CD4-positive, alpha-beta T cell (primary cell): Measurements from ENCODE around the gene NACC2. TPM values are rescaled to one million over a fixed set of nuclear protein-coding genes. Genes with fewer than 3 reads are reported as not detected.

Source experiments
- ATAC-seq: fragments of 200-7000 bp; cut with Tn5 transposase; one replicate; pipeline ENCODE4 v1.10.0; 2022; ENCODE audit warnings: mild to moderate bottlenecking; ENCODE audit not compliant: poor library complexity
- CTCF ChIA-PET: fragments of 350-600 bp; sonication (Branson Sonifier 250); formaldehyde crosslinking; loops from one replicate; lab custom pipeline; 2021; ENCODE audit warnings: antibody characterized with exemption, inconsistent platforms; lab: Charles Lee
- POLR2A ChIA-PET: fragments of 350-600 bp; sonication (Branson Sonifier 250); formaldehyde crosslinking; loops from one replicate; lab custom pipeline; 2021; ENCODE audit warnings: antibody characterized with exemption, inconsistent platforms; lab: Charles Lee
- DNase-seq, 14 experiments: peaks; one replicate each; pipeline ENCODE4 v3.0.0-alpha.2; 2013 to 2020; ENCODE audit warnings: mixed read lengths in 2 of 14
- H3K27ac ChIP-seq, 2 donors: one replicate each; pipeline versions ENCODE4 v1.5.1 to v1.7.0; 2013; ENCODE audit warnings: low read length in 2 of 2, low read depth in 1 of 2, mild to moderate bottlenecking in 1 of 2
- H3K27me3 ChIP-seq, 2 experiments: 1 replicate in 1 of 2; 2 replicates in 1 of 2; pipeline versions ENCODE4 v1.6.1 to v1.7.0; 2013; ENCODE audit warnings: low read length in 2 of 2, control low read depth in 1 of 2, mild to moderate bottlenecking in 1 of 2, moderate library complexity in 1 of 2; ENCODE audit not compliant: insufficient read depth in 2 of 2, control insufficient read depth in 1 of 2
- H3K36me3 ChIP-seq: one replicate; pipeline ENCODE4 v1.6.1; 2013; ENCODE audit warnings: low read length, control low read depth; ENCODE audit not compliant: insufficient read depth
- H3K4me1 ChIP-seq: one replicate; pipeline ENCODE4 v1.6.1; 2013; ENCODE audit warnings: low read length, control low read depth; ENCODE audit not compliant: insufficient read depth
- H3K4me3 ChIP-seq: one replicate; pipeline ENCODE4 v1.5.1; 2013; ENCODE audit warnings: mild to moderate bottlenecking, low read length, moderate library complexity
- H3K9me3 ChIP-seq, 2 experiments: 1 replicate in 1 of 2; 2 replicates in 1 of 2; pipeline versions ENCODE4 v1.6.1 to v1.7.0; 2013; ENCODE audit warnings: low read length in 2 of 2, mild to moderate bottlenecking in 2 of 2, control low read depth in 1 of 2, moderate library complexity in 1 of 2; ENCODE audit not compliant: control insufficient read depth in 1 of 2, insufficient read depth in 1 of 2
- H3K27ac Mint-ChIP-seq: one replicate; pipeline ENCODE4 v1.8.0; 2020; ENCODE audit warnings: mixed read lengths
- H3K27me3 Mint-ChIP-seq: one replicate; pipeline ENCODE4 v1.8.0; 2021; ENCODE audit warnings: mixed read lengths
- H3K36me3 Mint-ChIP-seq: one replicate; pipeline ENCODE4 v1.8.0; 2021; ENCODE audit warnings: low read depth, mixed read lengths
- H3K4me1 Mint-ChIP-seq: one replicate; pipeline ENCODE4 v1.8.0; 2021; ENCODE audit warnings: low read depth, mixed read lengths
- H3K4me3 Mint-ChIP-seq: one replicate; pipeline ENCODE4 v1.8.0; 2020; ENCODE audit warnings: mild to moderate bottlenecking, mixed read lengths
- H3K9me3 Mint-ChIP-seq: one replicate; pipeline ENCODE4 v1.8.0; 2020; ENCODE audit warnings: mixed read lengths
- intact Hi-C, 2 experiments: fragments of 100-400 bp; cut with DNase I in 1 of 2; cut with micrococcal nuclease in 1 of 2; formaldehyde crosslinking; loops; one replicate each; pipeline versions ENCODE4 v1.15.1 to v1.9.0; 2023 to 2025; cut with DNase I, micrococcal nuclease
- total RNA-seq, 174 experiments: library from RNA in 2 of 174; stranded (reverse) in 2 of 174; gene quantifications; one replicate each; pipeline ENCODE4 v1.2.3 and lab custom pipeline; 2021 to 2026
- TF ChIP-seq, protein P1 (sequence below): fragments of 200-600 bp; IDR thresholded peaks from one replicate; pipeline ENCODE4 v1.8.0; 2022; ENCODE audit warnings: antibody characterized with exemption, mild to moderate bottlenecking

NACC2 gene
- total RNA-seq, 2 experiments from 2014 or later, result 2.1 to 2.7 TPM

DNA sequence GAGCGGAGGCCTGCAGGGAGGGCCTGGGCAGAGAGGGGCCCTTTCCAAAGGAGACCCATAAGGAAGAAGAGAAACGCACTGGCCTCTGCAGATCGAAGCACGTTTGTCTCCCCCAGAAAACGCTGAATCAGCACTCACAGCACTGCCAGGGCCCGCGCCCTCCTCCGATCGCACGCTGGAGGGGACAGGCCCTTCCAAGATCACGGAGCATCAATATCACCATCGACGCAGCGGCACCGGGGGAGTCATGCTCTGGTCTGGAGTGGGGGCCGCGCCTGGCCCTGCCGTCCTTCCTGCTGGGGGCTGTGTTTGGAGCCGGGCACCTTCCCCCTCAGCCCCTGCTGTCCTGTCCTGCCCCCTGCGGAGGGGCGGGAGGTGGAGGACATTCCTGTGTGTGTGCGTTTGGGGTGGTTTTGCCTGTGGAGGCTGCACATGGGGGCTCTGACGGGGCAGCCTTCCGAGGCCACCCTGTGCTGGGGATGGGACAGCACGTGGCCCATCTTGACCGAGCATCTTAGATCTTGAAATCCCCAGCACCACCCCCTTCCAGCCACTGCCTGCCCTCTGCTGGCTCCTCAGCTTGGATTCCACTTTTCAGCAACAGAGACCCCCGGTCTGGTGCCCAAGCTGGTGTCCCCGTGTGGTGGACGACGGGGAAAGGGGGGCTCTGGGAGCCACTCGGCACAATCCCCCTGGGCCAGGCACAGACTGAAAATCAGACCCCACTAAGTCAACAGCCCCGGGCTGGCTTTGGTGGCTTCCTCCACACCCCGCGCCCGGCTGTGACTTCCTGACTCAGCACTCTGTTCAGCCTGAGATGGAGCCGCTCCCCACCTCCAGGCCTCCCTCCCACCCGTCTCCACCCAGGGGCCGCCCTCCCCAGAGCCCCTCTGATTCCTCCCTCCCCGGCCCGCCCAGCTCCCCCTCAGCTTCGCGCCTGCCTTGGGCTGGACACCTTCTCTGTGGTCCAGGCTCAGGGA, 15.3 kb upstream of the NACC2 start:
- H3K27ac ChIP-seq, result peak overlapping the region; percentile 41 to 48
- peaks cover 84% of the 10 kb centered on the region for H3K4me1 Mint-ChIP-seq
- no peaks in the 10 kb centered on the region for H3K9me3 Mint-ChIP-seq
- ChIA-PET CTCF (interaction anchor here (0.7 to 1.2 kb wide), 4 partner anchors 8 to 143 kb away, joined by 3 to 5 read pairs (median 3); no protein-coding TSS in a partner anchor), POLR2A (interaction anchor here (0.6 to 6.0 kb wide), 7 partner anchors 8 to 253 kb away, joined by 3 to 50 read pairs (median 4); partner anchors contain the start of genes DNLZ, NACC2, TMEM250 and UBAC1)
- no peaks in the 10 kb centered on the region for H3K9me3 ChIP-seq
- H3K4me1 ChIP-seq, result peaks cover 98% of the 10 kb centered on the region
- no peaks in the 10 kb centered on the region for H3K27me3 Mint-ChIP-seq
- TF ChIP-seq, protein P1, sequence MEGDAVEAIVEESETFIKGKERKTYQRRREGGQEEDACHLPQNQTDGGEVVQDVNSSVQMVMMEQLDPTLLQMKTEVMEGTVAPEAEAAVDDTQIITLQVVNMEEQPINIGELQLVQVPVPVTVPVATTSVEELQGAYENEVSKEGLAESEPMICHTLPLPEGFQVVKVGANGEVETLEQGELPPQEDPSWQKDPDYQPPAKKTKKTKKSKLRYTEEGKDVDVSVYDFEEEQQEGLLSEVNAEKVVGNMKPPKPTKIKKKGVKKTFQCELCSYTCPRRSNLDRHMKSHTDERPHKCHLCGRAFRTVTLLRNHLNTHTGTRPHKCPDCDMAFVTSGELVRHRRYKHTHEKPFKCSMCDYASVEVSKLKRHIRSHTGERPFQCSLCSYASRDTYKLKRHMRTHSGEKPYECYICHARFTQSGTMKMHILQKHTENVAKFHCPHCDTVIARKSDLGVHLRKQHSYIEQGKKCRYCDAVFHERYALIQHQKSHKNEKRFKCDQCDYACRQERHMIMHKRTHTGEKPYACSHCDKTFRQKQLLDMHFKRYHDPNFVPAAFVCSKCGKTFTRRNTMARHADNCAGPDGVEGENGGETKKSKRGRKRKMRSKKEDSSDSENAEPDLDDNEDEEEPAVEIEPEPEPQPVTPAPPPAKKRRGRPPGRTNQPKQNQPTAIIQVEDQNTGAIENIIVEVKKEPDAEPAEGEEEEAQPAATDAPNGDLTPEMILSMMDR, result no peak
- peaks cover 5% of the 10 kb centered on the region for H3K36me3 Mint-ChIP-seq
- peak overlapping the region; percentile 75 for H3K27ac Mint-ChIP-seq
- peak overlapping the region; percentile 86 for H3K4me3 Mint-ChIP-seq
- intact Hi-C loops, result no loop called here
- ATAC-seq (peak; percentile 23), DNase-seq (peak in 4 of 14 experiments; percentile 34 to 74 (median 64))
- H3K36me3 ChIP-seq, result peaks cover 8% of the 10 kb centered on the region
- no peaks in the 10 kb centered on the region for H3K27me3 ChIP-seq
- peak overlapping the region; percentile 61 for H3K4me3 ChIP-seq

DNA sequence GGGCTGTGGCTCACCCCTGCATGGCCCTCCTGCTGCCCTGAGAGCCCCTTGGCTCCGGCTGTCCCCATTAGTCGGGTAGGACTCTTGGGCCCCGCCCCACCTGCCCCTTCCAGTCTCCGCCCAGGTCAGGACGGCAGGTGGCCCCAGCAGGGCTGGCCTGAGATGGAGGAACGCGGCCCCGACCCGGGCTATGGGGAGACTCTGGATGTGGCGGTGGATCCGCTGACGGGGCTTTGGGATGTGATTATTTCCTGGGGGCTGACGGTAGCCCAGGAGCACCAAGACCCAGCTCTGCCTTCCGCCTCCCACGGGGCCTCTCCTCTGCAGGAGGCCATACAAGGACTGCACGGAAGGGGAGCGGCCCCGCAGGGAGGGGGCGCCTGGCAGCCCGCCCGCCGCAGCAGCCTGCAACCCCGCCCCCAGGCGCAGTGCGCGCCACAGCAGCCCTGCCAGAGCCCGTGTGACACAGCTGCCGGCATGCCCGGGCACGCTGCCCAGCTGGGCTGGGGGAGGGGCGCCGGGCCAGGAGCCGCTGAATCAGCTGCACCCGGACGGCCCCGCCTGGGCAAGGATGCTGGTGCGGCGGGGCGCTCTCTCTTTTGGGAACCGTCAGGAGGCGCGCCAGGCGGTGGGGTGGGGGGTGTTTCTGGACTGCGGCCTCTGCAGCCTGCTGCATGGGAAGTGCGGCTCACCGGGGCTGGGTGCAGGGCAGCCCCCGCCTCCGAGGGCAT, 14.4 kb upstream of the NACC2 start:
- DNase-seq, result peak; percentile 83 to 95 (median 93)
- no peaks in the 10 kb centered on the region for H3K9me3 Mint-ChIP-seq
- no peaks in the 10 kb centered on the region for H3K27me3 ChIP-seq
- peaks cover 78% of the 10 kb centered on the region for H3K4me1 Mint-ChIP-seq
- ATAC-seq, result peak; percentile 93
- H3K9me3 ChIP-seq, result no peaks in the 10 kb centered on the region
- H3K27me3 Mint-ChIP-seq, result no peaks in the 10 kb centered on the region
- peak overlapping the region; percentile 86 for H3K27ac Mint-ChIP-seq
- intact Hi-C loops, result loop anchor here (1.0 kb wide), 2 partner anchors 9 to 14 kb away; partner anchors contain the start of genes TMEM250 (in 2 of the 2) and NACC2 (in 1 of the 2)
- H3K36me3 ChIP-seq, result no peaks in the 10 kb centered on the region
- ChIA-PET CTCF (interaction anchor here (0.7 to 1.2 kb wide), 4 partner anchors 8 to 142 kb away, joined by 3 to 5 read pairs (median 3); no protein-coding TSS in a partner anchor), POLR2A (interaction anchor here (0.6 to 6.0 kb wide), 11 partner anchors 8 to 254 kb away, joined by 3 to 50 read pairs (median 3); partner anchors contain the start of genes DNLZ, NACC2, TMEM250 and UBAC1)
- TF ChIP-seq, protein P1, result no peak
- H3K27ac ChIP-seq, result peak overlapping the region; percentile 56 to 73
- peak overlapping the region; percentile 61 for H3K4me3 ChIP-seq
- peaks cover 5% of the 10 kb centered on the region for H3K36me3 Mint-ChIP-seq
- H3K4me3 Mint-ChIP-seq, result peak overlapping the region; percentile 89
- peaks cover 95% of the 10 kb centered on the region for H3K4me1 ChIP-seq
